GM23248 (cell line): ENCODE results near the gene DDX4.

Source experiments
- EZH2 ChIP-seq: fragments of 200-600 bp; sonication (generic); IDR thresholded peaks from 2 replicates; pipeline ENCODE4 v1.6.1; 2018; ENCODE audit warnings: antibody characterized with exemption, mild to moderate bottlenecking; ENCODE audit not compliant: insufficient read depth, poor library complexity, severe bottlenecking
- EZH2phosphoT487 ChIP-seq: fragments of 200-600 bp; sonication (generic); IDR thresholded peaks from 2 replicates; pipeline ENCODE4 v1.6.1; 2018; ENCODE audit warnings: antibody characterized with exemption, moderate library complexity, mild to moderate bottlenecking, low read depth; ENCODE audit not compliant: insufficient read depth

DNA sequence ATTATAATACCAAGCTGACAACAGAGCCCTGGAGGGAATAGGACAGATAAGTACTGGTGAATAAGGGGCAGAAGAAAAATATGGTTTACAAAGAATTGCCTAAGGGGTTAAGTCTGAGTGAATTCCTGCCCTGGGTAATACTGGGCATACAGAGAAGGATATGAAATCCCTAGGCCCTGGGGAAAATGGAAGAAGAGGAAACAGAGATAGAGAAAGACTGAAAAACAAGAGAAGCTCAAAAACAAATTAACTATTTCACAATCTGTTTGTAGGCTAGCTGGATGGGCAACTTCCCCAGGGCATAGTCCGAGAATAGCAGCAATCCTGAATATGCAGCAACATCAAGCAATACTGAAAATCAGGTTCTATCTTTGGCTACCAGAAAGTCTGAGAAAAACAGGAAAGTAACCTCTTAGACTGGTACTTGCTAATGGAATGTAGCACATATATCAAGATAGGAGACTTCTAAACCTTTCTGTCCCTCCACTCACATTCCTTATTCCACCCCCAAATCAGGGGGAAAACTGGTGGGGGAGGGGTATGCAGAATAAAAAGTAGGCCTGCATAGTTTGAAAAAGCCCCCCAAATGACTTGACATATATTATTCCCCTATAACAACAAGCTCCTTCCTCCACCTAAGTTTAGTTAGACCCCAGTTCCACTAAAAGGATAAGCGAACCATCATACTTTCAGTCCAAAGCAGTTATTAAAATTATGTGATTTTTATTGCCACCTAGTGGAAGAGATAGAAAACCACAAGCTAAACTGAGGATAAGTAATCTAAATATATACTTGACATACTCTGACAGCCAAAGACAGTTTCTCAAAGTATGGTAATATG is 46.4 kb upstream of the DDX4 start:
- TF ChIP-seq EZH2phosphoT487 (no peak), EZH2 (no peak)
